GM12878 (cell line): ENCODE data around the gene KIFC3.

Experiments used
- KAT2A ChIP-seq: conservative IDR thresholded peaks from 2 replicates; pipeline ENCODE4 v1.6.1; 2011; ENCODE audit warnings: low read depth, low read length; ENCODE audit not compliant: control insufficient read depth
- PAX8 ChIP-seq: fragments of 450-650 bp; IDR thresholded peaks from 2 replicates; pipeline ENCODE4 v1.6.1; 2017; ENCODE audit warnings: mild to moderate bottlenecking, moderate library complexity

DNA sequence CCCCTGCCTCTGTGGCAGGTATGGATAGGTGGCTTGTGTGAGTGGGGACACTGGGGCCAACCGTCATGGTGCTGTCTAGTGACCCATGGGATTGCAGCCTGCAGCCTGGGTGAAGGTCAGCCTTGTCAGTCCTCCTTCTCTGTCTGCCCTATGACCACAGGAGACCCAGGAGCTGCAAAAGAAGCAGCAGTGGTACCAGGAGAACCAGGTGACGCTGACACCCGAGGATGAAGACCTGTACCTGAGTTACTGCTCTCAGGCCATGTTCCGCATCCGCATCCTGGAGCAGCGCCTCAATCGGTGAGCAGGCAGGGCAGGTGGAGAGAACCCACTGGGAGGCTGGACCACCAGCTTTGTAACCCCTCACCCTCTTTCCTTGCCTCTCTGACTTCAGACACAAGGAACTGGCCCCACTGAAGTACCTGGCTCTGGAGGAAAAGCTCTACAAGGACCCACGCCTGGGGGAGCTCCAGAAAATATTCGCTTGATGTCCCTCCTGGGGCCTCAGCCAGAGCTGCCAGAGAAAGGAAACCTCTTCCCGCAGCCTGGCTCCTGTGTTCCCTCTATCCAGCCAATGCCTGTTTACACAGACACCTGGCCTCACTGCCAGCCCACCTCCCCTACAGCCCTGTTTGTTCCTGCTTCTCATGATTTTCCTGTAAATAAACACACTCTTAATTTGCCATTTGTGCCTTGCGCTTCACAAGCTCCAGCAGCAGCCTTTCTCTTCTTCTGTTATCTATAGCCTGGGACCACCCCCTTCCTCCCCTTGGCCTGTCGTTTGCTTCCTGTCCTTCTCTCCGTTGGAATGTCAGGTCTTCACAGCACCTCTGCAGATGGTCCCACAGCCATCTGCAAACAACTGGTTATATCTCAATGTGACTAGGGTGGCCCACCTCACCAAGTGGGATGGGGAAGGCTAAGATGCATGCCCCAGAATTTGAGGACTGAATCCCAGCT lies 71.2 kb downstream of the KIFC3 start:
- no peak for TF ChIP-seq KAT2A
- no peak for TF ChIP-seq PAX8
